NCI-H1930 (cell line): ENCODE data around the gene CCDC180.
"Not testable (repeated sequence)": the region's sequence is repeated elsewhere in the genome, so short reads cannot be mapped to it uniquely, and the experiment has no call there.

Experiments
- DNase-seq, 2 experiments: peaks; one replicate each; lab custom pipeline; 2025; lab: John Stamatoyannopoulos, UW

CCDC180 gene

GRCh38 chr9:97311798-97312500 lies 4.5 kb downstream of the CCDC180 start:
- no peak for DNase-seq

GRCh38 chr9:97312556-97312955 lies 5.1 kb downstream of the CCDC180 start:
- no peak for DNase-seq

- no peak for DNase-seq
These were observed 5.8 kb downstream of the CCDC180 start for GRCh38 chr9:97313243-97313642.

GRCh38 chr9:97313746-97314145 lies 6.3 kb downstream of the CCDC180 start:
- DNase-seq: no peak

- no peak for DNase-seq
These were observed 7.0 kb downstream of the CCDC180 start for GRCh38 chr9:97314503-97314902.

- no peak for DNase-seq
These were observed 8.1 kb downstream of the CCDC180 start for GRCh38 chr9:97315550-97315949.

GRCh38 chr9:97316904-97317303 lies 9.4 kb downstream of the CCDC180 start:
- no peak for DNase-seq

GRCh38 chr9:97318433-97318832 lies 11.0 kb downstream of the CCDC180 start:
- DNase-seq: no peak

GRCh38 chr9:97319395-97319794 lies 11.9 kb downstream of the CCDC180 start:
- no peak for DNase-seq

- no peak for DNase-seq
These were observed 12.7 kb downstream of the CCDC180 start for GRCh38 chr9:97320080-97320642.

- DNase-seq: no peak
These were observed 13.8 kb downstream of the CCDC180 start for GRCh38 chr9:97321251-97321650.

GRCh38 chr9:97321691-97322090 lies 14.2 kb downstream of the CCDC180 start:
- DNase-seq: no peak

GRCh38 chr9:97322105-97322504 lies 14.6 kb downstream of the CCDC180 start:
- no peak for DNase-seq

- DNase-seq: no peak
These were observed 17.5 kb downstream of the CCDC180 start for GRCh38 chr9:97324954-97325353.

GRCh38 chr9:97327562-97327961 lies 20.1 kb downstream of the CCDC180 start:
- no peak for DNase-seq

- no peak for DNase-seq
These were observed 25.5 kb downstream of the CCDC180 start for GRCh38 chr9:97332993-97333392.

- DNase-seq: not testable (repeated sequence)
These were observed 28.2 kb downstream of the CCDC180 start for GRCh38 chr9:97335622-97336021.

- no peak for DNase-seq
These were observed 41.4 kb downstream of the CCDC180 start for GRCh38 chr9:97348871-97349270.

GRCh38 chr9:97349400-97349799 lies 41.9 kb downstream of the CCDC180 start:
- DNase-seq: no peak

- DNase-seq: no peak
These were observed 47.2 kb downstream of the CCDC180 start for GRCh38 chr9:97354637-97355036.

GRCh38 chr9:97357056-97357455 lies 49.6 kb downstream of the CCDC180 start:
- no peak for DNase-seq
